Measurements from ENCODE around the gene CCDC159.

The CCDC159 gene

GRCh38 chr19:11399667-11400066 is 53.3 kb downstream of the CCDC159 start:
- TF ChIP-seq CTCF (conservative IDR thresholded peaks at IDR 0.05; ENCODE audit: low read depth, low read length), result no peak
- DNase-seq (ENCODE audit: low read depth), result no peak
- no peak overlapping the region for H3K4me3 ChIP-seq (ENCODE audit: low read depth, low read length)

DNA sequence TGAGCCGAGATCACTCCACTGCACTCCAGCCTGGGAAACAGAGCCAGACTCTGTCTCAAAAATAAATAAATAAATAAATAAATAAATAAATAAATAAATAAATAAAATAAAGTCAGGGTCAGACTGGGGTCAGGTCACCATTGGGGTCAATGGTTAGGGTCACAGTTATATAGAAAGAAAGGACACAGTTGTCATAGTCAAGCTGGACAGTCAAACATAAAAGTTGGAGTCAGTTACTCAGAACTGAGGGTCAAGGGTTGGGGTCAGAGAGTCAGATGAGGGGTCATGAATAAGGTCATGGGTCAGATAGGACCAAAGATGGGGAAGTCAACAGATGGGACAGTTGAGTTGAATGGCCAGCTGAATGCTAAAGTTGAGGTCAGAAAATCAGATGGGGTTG is 54.5 kb downstream of the CCDC159 start:
- no peak for TF ChIP-seq CTCF (conservative IDR thresholded peaks at IDR 0.05; ENCODE audit: low read depth, low read length)
- no peak overlapping the region for H3K4me3 ChIP-seq (ENCODE audit: low read depth, low read length)
- DNase-seq (ENCODE audit: low read depth), result no peak

DNA sequence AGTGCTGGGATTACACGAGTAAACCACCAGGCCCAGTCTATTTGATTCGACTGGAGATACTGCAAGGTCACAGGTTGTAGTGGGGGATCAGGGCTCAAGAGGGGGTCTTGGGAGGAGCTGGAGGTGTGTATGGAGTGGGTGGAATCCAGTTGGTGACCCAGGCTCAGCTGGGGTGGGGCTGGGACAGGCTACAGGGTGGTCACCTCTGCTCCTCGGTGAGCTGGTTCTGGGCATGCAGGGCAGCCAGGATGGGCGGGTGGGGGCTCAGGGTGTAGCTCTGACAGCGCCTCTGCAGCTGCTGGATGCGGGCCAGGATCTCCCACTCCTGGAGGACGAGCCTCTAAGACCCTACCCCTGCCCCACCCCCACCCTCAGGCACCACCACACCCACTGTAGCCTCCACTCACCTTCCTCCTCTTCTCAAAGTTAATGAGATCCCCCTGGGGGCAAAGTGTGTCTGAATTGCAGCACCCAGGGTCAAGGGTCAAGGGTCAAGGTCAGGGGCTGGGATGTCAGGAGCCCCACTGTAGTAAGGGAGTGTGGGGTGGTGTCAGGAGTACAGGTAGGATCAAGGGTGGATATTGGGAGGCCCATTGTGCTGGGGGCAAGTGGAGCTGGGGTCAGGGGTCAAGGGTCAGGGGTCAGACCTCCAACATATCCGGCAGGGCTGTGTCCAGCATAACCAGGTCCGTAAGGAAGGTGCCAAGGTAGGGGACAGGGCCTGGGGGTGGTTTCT is 55.7 kb downstream of the CCDC159 start:
- DNase-seq (ENCODE audit: low read depth), result no peak
- no peak overlapping the region for H3K4me3 ChIP-seq (ENCODE audit: low read depth, low read length)
- no peak for TF ChIP-seq CTCF (conservative IDR thresholded peaks at IDR 0.05; ENCODE audit: low read depth, low read length)
